IPS DF 4.7 (cell line): ENCODE data around the gene MCAM.
A peak's percentile ranks its signal among the peaks of the same experiment; 100 is the strongest.

Source experiments
- DNase-seq: peaks from one replicate; pipeline ENCODE4 v3.0.0-alpha.2; 2013; ENCODE audit warnings: low spot score; ENCODE audit errors: extremely low read depth

Gene MCAM

DNA sequence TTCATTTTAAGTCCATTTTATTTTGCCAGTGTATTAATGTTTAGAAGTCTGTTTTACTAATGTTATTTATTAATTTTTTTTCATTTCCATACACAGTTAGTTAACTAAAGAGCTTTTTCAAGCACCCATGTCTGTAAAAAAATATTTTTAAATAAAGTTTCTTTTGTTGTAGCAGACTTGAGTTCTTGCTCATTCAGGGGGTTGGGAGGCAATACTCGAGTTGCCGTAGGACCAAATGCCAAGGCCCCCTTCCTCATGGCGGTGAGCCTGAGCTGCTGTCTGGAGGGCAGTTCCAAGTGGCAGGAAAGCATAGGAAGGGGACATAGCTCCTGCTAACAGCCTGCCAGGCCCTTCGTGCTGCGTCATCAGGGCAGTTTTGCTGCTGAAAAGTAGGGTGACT, 9.0 kb downstream of the MCAM start:
- DNase-seq, result no peak

DNA sequence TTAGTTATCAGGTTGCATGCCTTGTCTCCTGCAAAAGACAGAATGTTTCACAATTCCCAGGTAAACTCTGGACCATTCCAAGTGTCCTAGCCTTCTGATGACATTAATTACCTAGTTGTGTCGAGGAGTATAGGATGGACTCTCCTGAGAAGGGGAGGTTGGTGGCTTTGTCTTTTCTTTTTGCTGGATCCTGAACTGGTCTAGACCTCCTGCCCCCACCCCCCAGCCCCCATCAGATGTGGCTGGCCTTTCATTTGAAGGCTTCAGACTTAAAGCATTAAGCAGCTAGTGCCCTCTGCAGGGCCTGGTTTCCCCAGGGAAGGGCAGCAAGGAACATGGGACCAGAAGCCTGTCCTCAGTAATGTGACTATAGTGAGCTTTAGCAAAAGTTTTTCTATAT, 9.7 kb downstream of the MCAM start:
- DNase-seq, result no peak

DNA sequence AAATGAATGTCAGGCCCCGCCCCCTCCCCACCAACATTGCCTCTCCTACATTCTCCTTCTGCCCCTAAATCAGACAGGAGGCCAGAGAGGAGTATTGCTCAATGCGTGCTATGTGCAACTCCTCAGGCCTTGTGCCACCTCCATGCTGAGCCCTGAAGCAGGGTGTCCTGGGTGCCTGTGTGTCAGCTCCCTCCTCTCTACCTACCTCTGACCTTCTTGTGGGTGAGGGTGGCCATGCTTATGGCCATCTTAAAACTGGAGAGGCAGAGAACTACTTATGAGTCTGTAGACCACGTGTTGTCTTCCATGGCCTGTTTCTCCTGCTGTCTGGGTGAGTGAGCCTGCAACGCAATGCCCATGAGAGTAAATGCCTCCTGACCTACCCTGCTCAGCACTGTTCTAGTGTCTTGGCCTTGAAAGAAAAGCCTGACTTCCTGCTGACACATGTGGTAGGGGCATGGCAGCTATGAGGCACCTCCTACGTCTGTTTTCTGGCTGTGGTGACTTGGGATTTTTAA, 10.5 kb downstream of the MCAM start:
- no peak for DNase-seq

DNA sequence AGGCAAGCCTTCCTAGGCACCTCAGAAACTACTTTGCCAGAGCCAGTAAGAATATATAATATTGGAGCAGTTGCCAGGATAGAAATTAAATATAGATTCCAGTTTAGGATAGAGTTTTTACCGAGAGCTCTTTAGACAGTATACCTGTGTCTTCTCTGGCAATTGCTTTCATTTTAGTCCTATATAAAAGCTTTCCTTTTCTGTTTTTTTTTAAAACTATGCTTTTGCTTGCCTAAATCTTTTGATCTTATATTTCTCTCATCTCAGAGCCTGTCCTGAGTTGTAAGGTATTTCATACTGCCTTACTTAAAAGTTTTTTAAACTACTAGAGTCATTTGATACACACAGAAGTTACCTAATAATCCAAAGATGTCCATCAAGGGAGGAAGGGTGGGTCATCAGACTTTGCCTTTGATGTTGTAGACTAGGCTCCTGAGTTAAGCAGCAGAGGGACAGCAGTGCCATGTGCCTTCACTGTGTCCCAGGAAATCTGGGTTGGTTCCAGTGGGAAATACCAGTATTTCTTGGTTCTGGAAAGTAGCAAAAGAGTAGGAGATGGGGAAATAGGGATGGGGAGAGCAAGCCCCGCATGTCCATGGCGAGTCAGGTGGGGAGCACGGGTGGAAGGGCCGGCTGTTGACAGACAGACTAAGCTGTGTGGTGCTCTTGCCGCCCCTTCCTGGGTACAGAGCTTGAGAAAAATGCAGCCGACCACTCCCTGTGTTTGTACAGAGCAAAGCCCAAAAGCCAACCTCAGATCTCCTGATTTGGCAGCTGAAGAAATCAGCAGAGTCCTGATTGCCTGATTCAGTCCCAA, 11.2 kb downstream of the MCAM start:
- no peak for DNase-seq

DNA sequence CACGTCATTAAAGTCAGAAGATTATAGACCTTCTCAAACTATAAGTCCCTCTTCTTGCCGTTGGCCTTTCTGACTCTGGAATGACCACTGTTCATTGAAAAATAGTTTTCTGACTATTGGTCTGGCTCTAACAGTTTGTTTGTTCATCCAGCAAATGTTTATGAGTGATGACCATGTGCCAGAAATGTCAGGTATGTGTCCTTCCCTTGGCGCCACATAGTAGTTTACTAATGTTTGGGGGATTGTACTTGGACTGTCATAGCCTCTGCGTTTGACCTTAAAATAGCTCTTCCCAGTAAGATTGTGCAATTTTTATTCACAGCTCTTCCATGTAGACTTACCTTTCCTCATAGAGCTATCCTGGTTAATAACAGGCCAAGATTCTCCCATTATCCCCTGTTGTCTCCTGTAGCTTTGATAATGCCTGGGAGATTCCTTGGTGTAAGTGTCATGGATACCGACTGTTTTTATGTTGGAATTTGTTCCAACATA, 13.7 kb downstream of the MCAM start:
- no peak for DNase-seq

DNA sequence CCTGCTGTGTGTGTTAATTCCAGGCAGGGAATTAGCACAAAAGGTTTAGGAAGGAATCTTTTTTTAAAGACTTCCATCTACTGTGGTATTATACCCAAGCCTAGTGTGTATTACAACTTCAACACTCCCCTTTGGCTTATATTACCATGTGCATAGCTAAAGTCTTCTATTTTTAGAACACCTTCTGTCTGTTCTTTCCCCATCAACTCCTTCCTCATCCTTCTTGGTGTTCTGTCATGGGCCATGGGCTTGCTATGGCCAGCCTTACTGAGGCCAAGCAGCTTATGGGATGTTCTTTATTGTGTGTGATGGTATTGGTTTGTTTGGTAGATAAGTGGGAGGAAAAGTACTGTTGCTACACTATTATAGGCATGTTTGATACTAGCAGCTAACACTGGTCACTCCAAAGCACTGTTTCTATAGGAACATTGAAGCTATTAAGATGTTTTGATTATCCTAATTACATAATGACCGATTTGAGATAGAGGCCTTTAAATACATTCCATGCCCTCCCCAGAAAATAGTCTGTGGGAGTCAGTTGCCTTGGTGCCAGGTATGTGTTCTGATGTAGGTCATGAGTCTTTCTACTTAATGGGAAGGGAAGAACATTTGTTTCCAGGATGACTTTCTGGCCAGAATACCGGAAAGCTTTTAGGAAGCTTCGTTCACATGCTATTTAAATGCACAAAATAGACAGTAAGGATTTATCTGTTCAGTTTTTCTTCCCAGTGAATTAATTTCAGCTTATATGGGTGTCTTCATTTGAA, 16.5 kb downstream of the MCAM start:
- no peak for DNase-seq

DNA sequence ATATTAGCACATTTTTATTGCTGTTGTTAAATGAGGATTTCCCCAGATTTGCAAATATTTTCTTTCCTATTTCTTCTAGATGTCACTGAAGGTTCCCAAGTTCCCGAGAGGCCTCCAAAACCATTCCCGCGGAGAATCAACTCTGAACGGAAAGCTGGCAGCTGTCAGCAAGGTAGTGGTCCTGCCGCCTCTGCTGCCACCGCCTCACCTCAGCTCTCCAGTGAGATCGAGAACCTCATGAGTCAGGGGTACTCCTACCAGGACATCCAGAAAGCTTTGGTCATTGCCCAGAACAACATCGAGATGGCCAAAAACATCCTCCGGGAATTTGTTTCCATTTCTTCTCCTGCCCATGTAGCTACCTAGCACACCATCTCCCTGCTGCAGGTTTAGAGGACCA, 17.5 kb downstream of the MCAM start:
- no peak for DNase-seq

DNA sequence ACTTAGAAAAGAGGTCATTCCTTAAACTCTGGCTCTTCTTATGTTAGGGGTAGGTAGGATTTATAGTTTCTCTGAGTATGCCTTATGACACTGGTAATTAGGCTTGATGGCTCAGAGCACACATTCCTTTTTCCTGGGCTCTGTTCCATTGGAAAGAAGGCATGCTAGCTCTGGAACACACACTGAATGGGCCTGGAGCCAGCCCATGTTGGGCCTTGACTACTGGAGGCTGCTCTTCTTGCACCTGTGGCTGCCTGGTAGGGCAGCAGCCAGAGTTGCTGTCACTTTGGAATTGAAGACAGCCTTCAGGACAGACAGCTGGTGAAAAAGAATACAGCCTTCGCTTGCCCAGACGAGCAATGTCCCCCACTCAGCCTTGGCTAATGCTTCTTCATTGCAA, 18.2 kb downstream of the MCAM start:
- no peak for DNase-seq

DNA sequence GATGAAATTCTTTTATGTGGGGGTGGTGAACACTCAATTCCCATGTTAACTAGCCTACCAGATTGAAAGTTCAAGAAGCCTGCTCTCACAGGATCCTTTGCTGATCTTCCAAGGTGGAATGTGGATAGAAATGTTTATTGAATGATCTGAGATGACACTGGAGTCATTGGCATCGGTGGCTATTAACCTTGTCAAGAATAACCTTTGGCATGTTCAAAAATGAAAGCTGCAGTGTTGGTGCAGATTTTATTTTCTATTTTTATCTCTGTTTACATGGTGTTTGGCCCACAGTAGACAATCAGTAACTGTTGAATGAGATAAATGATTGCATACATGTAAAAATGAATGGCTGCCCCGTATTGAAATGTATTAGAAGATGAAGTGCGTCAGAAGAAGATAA, 19.0 kb downstream of the MCAM start:
- no peak for DNase-seq

DNA sequence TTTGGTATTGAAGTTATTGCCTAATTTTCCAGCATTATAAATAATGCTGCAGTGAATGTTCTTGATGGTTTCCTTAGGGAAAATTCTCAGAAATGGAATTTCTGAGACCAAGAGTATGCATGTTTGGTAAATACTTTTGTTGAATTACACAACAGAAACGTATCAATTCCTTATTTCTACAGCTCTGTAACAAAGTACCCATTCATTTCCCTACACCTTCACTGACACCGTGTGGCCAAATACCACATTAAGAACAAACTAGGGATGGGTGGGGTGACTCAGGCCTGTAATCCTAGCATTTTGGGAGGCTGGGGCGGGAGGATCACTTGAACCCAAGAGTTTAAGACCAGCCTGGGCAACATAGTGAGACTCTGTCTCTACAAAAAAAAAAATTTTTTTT, 21.8 kb downstream of the MCAM start:
- no peak for DNase-seq

DNA sequence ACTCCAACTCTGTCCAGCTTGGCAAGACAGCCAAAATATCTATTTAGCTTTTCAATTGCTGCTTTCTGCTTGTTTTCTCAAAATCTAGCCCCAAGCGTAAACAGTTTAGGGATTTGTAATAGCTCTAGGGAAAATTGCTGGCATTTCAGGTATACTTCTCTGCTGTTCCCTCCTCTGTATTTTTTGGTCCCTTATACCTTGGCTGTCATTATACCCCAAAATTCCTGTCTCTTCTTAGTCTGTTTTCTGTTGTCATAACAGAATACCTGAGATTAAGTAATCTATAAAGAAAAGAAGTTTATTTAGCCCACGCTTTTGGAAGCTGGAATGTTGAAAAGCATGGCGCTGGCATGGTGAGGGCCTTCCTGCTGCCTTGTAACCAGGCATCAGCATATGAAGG, 23.5 kb downstream of the MCAM start:
- no peak for DNase-seq

DNA sequence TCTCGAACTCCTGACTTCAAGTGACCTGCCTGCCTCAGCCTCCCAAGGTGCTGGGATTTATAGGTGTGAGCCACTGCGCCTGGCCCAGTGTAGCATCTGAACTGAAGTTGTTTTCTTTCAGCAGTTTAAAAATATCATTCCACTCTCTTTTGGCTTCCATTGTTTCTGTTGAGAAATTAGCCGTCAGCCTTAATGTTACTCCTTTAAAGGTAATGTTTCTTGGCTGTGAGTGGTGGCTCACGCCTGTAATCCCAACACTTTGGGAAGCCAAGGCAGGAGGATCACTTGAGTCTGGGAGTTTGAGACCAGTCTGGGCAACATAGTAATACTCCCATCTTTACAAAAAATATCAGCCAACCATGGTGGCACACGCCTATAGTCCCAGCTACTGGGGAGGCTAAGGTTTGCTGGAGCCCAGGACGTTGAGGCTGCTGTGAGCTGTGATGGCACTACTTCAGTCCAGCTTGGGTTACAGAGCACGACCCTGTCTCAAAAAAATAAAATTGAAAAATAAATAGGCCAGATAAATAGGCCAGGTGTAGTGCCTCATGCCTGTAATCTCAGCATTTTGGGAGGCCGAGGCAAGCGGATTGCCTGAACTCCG, 25.9 kb downstream of the MCAM start:
- DNase-seq, result no peak

DNA sequence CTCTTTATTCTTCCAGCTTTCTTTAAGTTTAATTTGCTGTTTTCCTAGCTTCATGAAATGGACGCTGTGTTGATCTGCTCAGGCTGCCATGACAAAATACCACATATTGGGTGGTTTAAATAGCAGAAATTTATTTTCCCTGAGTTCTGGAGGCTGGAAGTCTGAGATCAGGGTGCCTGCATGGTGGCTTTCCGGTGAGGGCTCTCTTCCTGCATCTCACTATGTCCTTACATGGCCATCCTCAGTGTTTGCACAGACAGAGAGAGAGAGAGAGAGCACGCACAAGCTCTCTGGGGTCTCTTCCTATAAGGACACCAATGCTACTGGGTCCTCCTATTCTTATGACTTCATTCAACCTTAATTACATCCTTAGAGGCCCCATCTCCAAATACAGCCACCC, 28.7 kb downstream of the MCAM start:
- DNase-seq, result no peak

DNA sequence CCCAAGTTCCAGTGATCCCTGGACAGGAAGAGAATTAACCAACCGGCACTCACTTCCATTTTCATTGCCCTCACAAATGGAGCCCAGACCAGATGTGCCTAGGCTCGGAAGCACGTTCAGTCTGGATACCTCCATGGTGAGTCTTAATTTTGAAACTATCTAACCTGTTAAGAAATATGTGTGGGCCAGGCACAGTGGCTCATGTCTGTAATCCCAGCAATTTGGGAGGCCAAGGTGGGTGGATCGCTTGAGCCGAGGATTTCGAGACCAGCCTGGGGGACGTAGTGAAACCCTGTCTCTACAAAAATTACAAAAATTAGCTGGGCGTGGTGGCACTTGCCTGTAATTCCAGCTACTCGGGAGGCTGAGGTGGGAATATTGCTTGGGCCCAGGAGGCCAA, 31.5 kb downstream of the MCAM start:
- DNase-seq, result no peak

DNA sequence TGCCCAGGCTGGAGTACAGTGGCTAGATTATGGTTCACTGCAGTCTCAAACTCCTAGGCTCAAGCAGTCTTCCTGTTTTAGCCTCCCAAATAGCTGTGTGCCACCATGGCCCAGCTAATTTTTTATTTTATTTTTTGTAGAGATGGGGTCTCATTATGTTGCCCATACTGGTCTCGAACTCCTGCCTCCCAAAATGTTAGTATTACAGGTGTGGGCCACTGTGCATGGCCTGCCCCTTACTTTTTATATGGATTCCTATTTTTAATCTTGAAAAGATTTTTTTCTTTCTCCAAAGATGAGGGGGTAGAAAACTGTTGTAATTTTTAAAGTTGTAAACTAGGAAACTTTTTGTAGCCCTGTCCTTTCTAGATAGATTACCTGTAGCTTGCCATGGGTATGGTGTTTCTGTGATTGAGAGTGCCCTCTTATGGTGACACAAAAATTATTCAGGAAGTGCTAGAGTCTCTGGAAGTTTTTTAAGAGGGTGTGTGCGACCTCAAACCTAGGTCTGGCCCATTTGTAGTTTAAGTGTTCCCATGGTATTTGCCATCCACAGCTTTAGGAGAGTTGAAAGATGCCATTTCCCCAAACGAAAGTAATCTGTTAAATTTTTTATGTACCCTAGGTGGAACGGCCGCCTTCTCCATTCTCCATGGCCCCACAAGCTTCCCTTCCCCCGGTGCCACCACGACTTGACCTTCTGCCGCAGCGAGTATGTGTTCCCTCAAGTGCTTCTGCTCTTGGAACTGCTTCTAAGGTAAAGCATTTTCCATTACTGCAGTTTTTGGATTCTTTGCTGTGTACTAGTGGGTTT, 32.4 kb downstream of the MCAM start:
- peak; percentile 5 for DNase-seq

DNA sequence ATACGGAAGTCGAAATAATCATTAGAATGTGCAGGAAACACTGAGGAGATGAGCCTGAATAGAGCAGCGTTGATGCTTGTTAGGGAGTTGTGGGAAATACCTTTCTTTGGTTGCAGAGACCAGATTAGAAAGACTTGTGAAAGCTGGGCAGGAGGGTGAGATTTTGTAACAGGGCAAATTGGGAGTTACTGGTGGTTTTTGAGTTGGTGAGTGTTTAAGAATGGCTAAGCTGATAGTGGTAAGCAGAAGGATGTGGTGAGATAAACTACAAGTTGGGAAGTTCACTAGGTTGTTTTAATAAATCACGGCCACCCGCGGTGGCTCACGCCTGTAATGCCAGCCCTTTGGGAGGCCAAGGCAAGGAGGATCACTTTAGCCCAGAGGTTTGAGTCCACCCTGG, 34.4 kb downstream of the MCAM start:
- no peak for DNase-seq

DNA sequence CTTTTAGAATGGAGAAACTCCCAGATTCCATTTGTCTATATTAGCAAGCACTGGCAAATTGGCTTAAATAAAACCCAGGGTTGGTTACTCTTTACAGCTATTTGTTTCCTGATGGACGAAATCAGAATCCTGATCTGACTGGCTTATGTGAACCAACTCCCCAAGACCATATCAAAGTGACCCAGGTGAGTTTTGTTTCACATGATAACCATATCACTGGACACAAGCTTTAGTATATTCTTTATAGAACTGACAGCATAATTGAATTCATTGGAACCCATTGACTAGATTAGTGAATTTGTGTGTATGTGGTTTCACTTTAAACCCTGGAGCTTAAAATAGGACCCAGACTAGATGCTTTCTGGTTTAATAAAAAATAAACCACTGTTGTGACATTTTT, 39.3 kb downstream of the MCAM start:
- no peak for DNase-seq

DNA sequence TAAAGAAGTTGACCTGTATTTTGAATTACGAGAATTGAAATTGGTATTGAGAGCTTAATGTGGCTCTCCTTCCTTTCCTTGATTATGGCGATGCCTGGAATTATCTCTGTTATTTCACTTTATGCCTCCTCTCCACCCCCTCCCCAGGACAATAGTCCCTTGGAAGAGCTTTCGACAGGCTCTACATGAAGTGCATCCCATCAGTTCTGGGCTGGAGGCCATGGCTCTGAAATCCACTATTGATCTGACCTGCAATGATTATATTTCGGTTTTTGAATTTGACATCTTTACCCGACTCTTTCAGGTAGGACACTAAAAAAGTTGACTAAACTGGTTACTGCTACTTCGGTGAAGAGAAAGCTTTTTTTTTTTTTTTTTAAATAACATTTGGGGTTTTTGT, 43.2 kb downstream of the MCAM start:
- DNase-seq, result no peak

DNA sequence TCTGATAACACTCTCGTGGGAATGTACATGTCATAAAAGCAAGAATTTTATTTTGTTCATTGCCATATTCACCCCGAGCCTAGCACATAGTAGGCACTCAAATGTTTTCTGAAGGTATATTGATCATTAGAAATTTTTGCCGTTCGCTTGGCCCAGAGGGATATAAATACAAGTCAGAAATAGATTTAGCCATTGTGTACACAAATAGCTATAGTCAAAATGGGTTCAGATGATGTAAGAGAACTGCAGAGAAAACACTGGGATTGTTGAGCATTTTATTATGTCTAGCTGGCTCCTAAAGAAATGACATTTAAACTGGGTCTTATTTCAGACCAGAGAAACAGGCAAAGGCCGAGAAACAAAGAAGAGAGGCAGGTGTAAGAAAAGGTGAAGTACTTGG, 49.3 kb downstream of the MCAM start:
- DNase-seq, result no peak

DNA sequence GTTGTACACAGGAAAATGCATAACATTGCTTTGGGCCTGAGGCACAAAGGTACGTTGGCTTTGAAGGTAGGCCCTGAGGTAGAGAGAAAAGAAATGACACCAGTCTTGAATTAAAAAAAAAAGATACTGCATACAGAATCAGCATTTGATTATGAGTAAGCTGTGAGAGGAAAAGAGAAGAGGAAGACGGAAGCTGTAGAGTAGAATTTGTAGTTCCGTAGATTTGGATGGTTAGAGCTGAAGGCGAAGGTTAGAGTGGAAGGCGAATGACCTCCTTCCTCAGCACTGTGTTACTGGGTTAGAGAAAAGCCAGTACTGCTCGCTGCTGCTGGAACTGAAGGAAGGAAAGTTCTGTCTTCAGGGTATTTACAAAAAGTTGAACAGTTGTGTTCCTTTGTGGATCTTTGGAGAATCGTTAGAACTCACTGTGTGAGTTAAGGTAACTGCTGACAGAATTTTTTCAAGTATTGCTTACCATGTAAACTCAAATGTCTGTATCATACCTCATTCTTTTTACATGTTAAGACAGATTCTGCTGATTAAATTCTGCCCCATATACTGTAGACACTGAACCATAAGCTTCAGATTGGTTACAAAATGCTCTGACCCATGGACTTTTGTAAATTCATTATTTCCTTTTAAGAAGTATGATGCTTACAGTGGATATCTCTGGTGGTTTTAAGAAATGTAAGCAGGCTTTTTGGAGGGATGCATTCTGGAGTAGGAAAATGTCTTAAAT, 50.2 kb downstream of the MCAM start:
- no peak for DNase-seq

DNA sequence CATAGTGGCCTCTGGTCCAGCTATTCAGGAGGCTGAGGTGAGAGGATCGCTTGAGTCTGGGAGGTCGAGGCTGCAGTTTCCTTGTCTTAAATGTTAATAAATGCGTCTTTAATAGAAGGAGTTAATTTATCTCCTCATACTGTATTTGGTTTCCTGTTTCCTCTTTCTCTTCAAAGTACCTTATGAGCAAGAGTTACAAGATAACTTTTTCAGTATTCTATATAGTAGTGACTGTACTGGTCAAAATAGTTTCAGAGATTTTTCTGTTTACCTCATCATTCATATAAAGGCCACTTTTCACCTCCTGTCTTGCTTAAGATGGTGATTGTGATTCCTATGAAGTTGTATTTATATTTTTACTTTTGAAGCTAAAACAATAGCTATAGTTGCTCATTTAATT, 50.9 kb downstream of the MCAM start:
- no peak for DNase-seq
